Esophagus squamous epithelium (tissue), 5 donors: ENCODE data around the gene CCDC201. TPM values are rescaled to one million over a fixed set of nuclear protein-coding genes. Genes with fewer than 3 reads are reported as not detected.
A peak's percentile ranks its signal among the peaks of the same experiment; 100 is the strongest.

ENCODE experiments used
- DNase-seq: peaks from one replicate; lab custom pipeline; 2025; lab: John Stamatoyannopoulos, UW
- H3K27ac ChIP-seq, 4 donors: fragments of 200-600 bp; sonication (generic); one replicate each; pipeline ENCODE4 v1.5.1; 2016 to 2019; ENCODE audit warnings: mild to moderate bottlenecking in 1 of 4
- H3K27me3 ChIP-seq, 4 donors: fragments of 200-600 bp; sonication (generic); 1 replicate in 3 of 4; 2 replicates in 1 of 4; pipeline versions ENCODE4 v1.5.1 to v1.6.0; 2017 to 2021; ENCODE audit warnings: antibody characterized with exemption in 1 of 4
- H3K36me3 ChIP-seq, 3 donors: fragments of 200-600 bp; sonication (generic); one replicate each; pipeline ENCODE4 v1.5.1; 2016 to 2019
- H3K4me1 ChIP-seq, 3 donors: fragments of 200-600 bp; sonication (generic); one replicate each; pipeline ENCODE4 v1.5.1; 2017 to 2019
- H3K4me3 ChIP-seq, 4 donors: fragments of 200-600 bp; sonication (generic); 1 replicate in 3 of 4; 2 replicates in 1 of 4; pipeline ENCODE4 v1.5.1; 2016 to 2019; ENCODE audit warnings: mild to moderate bottlenecking in 2 of 4, moderate library complexity in 1 of 4
- H3K9me3 ChIP-seq, 3 donors: fragments of 200-600 bp; sonication (generic); one replicate each; pipeline ENCODE4 v1.5.1; 2016 to 2019
- POLR2A ChIP-seq, 4 donors: fragments of 450-650 bp; IDR thresholded peaks; one replicate each; pipeline ENCODE4 v1.6.1; 2017; ENCODE audit warnings: antibody characterized with exemption in 4 of 4, mild to moderate bottlenecking in 4 of 4, moderate library complexity in 3 of 4
- WGBS, 2 donors: methylation state at CpG; one replicate each; pipeline ENCODE4 v1.1.5; 2018; 5-methylcytosine and 5-hydroxymethylcytosine counted together
- intact Hi-C: fragments of 100-400 bp; cut with DNase I; formaldehyde crosslinking; loops from one replicate; pipeline ENCODE4 v1.15.0; 2022
- total RNA-seq, 4 donors: library from RNA; depleted of rRNA; stranded (reverse); fragments of >200 nt; gene quantifications; one replicate each; pipeline ENCODE4 v1.1.0, GENCODE V29; 2016
- TF ChIP-seq, protein P1 (sequence below), 6 experiments: fragments of 450-650 bp in 4 of 6; fragments of 200-600 bp in 2 of 6; sonication (generic) in 2 of 6; IDR thresholded peaks; one replicate each; pipeline ENCODE4 v1.5.1; 2016 to 2019; ENCODE audit warnings: antibody characterized with exemption in 6 of 6, mild to moderate bottlenecking in 4 of 6, moderate library complexity in 4 of 6
- donor health status: DM: yes; HTN: yes; CAD: no.

The CCDC201 gene
- total RNA-seq, 4 donors from 2014 or later, result not detected

GRCh38 chr7:45891462-45892402, 18.9 kb upstream of the CCDC201 start:
- WGBS, 2 donors, result 58 to 73% methylated on average over 10 of the region's 10 CpGs
- Histone ChIP-seq H3K27me3 (peaks cover 0 to 80% (median 2%) of the 10 kb centered on the region in 4 donors), H3K4me3 (no peak overlapping the region), H3K27ac (no peak overlapping the region), H3K36me3 (no peaks in the 10 kb centered on the region), H3K9me3 (no peaks in the 10 kb centered on the region), H3K4me1 (peaks cover 0 to 13% (median 8%) of the 10 kb centered on the region in 3 donors)
- DNase-seq, result no peak
- intact Hi-C loops, result no loop called here
- TF ChIP-seq, protein P1, sequence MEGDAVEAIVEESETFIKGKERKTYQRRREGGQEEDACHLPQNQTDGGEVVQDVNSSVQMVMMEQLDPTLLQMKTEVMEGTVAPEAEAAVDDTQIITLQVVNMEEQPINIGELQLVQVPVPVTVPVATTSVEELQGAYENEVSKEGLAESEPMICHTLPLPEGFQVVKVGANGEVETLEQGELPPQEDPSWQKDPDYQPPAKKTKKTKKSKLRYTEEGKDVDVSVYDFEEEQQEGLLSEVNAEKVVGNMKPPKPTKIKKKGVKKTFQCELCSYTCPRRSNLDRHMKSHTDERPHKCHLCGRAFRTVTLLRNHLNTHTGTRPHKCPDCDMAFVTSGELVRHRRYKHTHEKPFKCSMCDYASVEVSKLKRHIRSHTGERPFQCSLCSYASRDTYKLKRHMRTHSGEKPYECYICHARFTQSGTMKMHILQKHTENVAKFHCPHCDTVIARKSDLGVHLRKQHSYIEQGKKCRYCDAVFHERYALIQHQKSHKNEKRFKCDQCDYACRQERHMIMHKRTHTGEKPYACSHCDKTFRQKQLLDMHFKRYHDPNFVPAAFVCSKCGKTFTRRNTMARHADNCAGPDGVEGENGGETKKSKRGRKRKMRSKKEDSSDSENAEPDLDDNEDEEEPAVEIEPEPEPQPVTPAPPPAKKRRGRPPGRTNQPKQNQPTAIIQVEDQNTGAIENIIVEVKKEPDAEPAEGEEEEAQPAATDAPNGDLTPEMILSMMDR (IDR thresholded peaks at IDR 0.05), result no peak
- TF ChIP-seq POLR2A (IDR thresholded peaks at IDR 0.05), result no peak

- Histone ChIP-seq H3K36me3 (no peaks in the 10 kb centered on the region), H3K27me3 (peaks cover 0 to 81% (median 2%) of the 10 kb centered on the region in 4 donors), H3K4me1 (peaks cover 0 to 13% (median 8%) of the 10 kb centered on the region in 3 donors), H3K9me3 (no peaks in the 10 kb centered on the region), H3K27ac (no peak overlapping the region), H3K4me3 (no peak overlapping the region)
- 36 to 37% methylated on average over 6 of the region's 6 CpGs for WGBS, 2 donors
- intact Hi-C loops, result no loop called here
- TF ChIP-seq, protein P1 (IDR thresholded peaks at IDR 0.05), result peak in 4 of 6 experiments; percentile 24 to 68 (median 54)
- TF ChIP-seq POLR2A (IDR thresholded peaks at IDR 0.05), result no peak
- DNase-seq, result no peak
These were observed 18.1 kb upstream of the CCDC201 start for GRCh38 chr7:45890902-45891461.

DNA sequence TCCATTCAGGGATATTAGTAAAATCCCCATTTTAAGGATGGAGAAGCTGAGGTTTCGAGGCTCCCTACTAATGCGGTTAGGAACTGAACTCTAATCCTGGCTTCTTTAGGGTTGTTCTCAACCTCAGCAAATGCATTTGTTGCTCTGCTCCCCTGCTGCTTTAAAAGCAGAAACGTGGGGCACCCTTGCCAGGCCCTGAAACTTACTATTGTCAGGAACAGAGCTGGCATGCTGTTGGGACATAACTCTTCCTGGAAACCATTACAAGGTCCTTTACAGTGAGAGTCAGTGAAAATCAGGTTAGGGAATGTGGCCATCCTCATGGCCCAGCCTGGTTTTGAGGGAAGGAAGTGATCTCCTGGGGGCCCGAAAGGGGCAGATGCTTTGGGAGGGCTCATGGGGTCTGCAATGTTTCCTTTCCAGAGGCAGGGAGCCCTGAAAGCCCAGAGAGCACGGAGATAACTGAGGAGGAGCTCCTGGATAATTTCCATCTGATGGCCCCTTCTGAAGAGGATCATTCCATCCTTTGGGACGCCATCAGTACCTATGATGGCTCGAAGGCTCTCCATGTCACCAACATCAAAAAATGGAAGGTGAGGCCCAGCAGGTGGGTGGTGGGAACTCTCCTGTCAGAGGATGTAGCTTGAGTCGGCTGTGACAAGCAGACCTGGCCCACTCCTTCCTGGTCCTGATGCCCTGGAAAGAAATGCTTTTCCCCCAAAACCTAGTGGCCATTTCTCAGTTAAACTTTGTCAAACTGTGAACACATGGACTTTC, 17.4 kb upstream of the CCDC201 start:
- H3K4me3 ChIP-seq, result no peak overlapping the region
- H3K9me3 ChIP-seq, result no peaks in the 10 kb centered on the region
- DNase-seq, result no peak
- TF ChIP-seq POLR2A (IDR thresholded peaks at IDR 0.05), result no peak
- TF ChIP-seq, protein P1 (IDR thresholded peaks at IDR 0.05), result no peak
- peaks cover 0 to 85% (median 2%) of the 10 kb centered on the region in 4 donors for H3K27me3 ChIP-seq
- peaks cover 0 to 13% (median 8%) of the 10 kb centered on the region in 3 donors for H3K4me1 ChIP-seq
- 90% methylated on average over 7 to 8 of the region's 8 CpGs for WGBS, 2 donors
- intact Hi-C loops, result no loop called here
- H3K27ac ChIP-seq, result no peak overlapping the region
- no peaks in the 10 kb centered on the region for H3K36me3 ChIP-seq

- Histone ChIP-seq H3K4me3 (no peak overlapping the region), H3K36me3 (no peaks in the 10 kb centered on the region), H3K4me1 (peaks cover 0 to 13% (median 8%) of the 10 kb centered on the region in 3 donors), H3K27ac (no peak overlapping the region), H3K27me3 (peaks cover 0 to 83% (median 2%) of the 10 kb centered on the region in 4 donors), H3K9me3 (no peaks in the 10 kb centered on the region)
- TF ChIP-seq POLR2A (IDR thresholded peaks at IDR 0.05), result no peak
- TF ChIP-seq, protein P1 (IDR thresholded peaks at IDR 0.05), result no peak
- DNase-seq, result no peak
- 58 to 63% methylated on average over 8 of the region's 8 CpGs for WGBS, 2 donors
- intact Hi-C loops, result no loop called here
These were observed 16.6 kb upstream of the CCDC201 start for GRCh38 chr7:45889367-45890067.
